T-helper 1 cell treated with Interleukin-12 subunit alpha and Interleukin-12 subunit beta and Interleukin-4 antibody, amounts not matched to agents 30 μg/mL and 1 μg/mL, for 36 hours (primary cell): ENCODE results near the gene GPR158.
"Not testable (repeated sequence)": the region's sequence is repeated elsewhere in the genome, so short reads cannot be mapped to it uniquely, and the experiment has no call there.

Experiments used
- H3K27ac Mint-ChIP-seq: one replicate; pipeline ENCODE4 v1.8.0; 2021; ENCODE audit warnings: mild to moderate bottlenecking, mixed read lengths
- H3K27me3 Mint-ChIP-seq: one replicate; pipeline ENCODE4 v1.8.0; 2021; ENCODE audit warnings: low read depth, mixed read lengths
- H3K36me3 Mint-ChIP-seq: one replicate; pipeline ENCODE4 v1.8.0; 2021; ENCODE audit warnings: low read depth, mixed read lengths
- H3K4me1 Mint-ChIP-seq: one replicate; pipeline ENCODE4 v1.8.0; 2021; ENCODE audit warnings: low read depth, mixed read lengths
- H3K4me3 Mint-ChIP-seq: one replicate; pipeline ENCODE4 v1.8.0; 2021; ENCODE audit warnings: mild to moderate bottlenecking, moderate library complexity, mixed read lengths
- H3K9me3 Mint-ChIP-seq: one replicate; pipeline ENCODE4 v1.8.0; 2021; ENCODE audit warnings: mixed read lengths

The GPR158 gene, protein sequence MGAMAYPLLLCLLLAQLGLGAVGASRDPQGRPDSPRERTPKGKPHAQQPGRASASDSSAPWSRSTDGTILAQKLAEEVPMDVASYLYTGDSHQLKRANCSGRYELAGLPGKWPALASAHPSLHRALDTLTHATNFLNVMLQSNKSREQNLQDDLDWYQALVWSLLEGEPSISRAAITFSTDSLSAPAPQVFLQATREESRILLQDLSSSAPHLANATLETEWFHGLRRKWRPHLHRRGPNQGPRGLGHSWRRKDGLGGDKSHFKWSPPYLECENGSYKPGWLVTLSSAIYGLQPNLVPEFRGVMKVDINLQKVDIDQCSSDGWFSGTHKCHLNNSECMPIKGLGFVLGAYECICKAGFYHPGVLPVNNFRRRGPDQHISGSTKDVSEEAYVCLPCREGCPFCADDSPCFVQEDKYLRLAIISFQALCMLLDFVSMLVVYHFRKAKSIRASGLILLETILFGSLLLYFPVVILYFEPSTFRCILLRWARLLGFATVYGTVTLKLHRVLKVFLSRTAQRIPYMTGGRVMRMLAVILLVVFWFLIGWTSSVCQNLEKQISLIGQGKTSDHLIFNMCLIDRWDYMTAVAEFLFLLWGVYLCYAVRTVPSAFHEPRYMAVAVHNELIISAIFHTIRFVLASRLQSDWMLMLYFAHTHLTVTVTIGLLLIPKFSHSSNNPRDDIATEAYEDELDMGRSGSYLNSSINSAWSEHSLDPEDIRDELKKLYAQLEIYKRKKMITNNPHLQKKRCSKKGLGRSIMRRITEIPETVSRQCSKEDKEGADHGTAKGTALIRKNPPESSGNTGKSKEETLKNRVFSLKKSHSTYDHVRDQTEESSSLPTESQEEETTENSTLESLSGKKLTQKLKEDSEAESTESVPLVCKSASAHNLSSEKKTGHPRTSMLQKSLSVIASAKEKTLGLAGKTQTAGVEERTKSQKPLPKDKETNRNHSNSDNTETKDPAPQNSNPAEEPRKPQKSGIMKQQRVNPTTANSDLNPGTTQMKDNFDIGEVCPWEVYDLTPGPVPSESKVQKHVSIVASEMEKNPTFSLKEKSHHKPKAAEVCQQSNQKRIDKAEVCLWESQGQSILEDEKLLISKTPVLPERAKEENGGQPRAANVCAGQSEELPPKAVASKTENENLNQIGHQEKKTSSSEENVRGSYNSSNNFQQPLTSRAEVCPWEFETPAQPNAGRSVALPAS (N-terminal part only)

DNA sequence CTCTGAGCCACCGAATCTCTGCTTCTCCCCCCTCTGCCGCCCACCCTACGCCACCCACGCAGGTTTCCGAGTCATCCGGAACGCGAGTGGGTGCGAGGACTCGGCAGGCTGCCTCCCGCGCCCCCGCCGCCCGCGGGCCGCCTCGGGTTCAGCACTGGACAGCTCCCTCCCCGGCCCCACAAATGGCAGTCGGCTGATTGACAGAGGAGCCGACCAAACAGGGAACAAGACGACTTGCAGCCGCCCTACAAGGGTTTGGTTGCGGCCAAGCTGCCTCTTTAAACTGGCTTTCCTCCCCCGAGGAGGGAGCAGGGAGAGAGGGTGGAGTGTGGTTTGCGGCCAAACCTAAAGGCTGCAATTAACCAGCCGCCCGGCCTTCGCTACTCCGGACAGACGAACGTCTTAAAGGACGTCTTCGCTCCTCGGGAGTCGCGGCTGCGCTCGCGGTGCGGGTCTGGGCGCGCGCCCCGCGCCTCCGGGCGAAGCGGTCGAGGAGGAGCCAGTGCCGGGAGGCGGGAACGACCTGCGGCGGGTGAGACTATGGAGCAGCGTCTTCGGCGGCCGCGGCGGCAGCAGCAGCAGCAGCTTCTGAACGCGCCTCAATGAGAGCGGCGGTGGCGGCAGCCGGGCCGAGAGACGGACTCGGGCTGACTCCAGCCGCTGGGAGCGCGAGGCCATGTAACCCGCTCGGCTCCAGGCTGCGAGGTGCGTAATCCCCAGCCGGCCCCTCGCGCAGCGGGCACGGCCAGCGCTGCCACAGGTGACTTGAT is at the start of gene GPR158:
GPR158 (plus strand) TSS at position 541 of the 770 bp plus-strand sequence. CDS start 420 bp downstream, outside the sequence.
- no peak within 1 kb of the TSS for H3K4me3 Mint-ChIP-seq
- H3K27me3 Mint-ChIP-seq = peaks cover 40% of the 10 kb centered on the region

DNA sequence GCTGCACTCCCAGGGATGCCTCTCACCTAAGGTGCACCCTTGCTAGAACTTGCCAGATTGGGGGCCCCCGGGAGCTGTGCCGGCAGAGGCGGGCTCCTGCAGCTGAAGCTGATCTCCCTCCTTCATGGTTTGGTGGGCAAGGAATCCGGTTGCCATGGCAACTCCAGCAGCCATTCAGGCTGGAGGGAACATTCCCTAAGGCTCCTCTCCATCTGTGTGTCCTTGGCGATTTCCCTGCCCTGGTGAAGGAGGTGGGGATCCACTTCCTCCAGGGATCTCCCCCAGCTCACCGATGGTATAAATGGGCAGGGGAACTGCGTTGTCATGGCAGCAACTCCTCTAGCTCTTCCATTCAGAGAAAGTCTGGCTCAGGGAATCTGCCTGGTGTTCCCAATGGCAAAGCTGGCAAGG is 49.6 kb upstream of the GPR158 start:
- Mint-ChIP-seq H3K27ac (no peak overlapping the region), H3K9me3 (peaks cover 7% of the 10 kb centered on the region), H3K4me3 (no peak overlapping the region), H3K4me1 (no peaks in the 10 kb centered on the region), H3K27me3 (no peaks in the 10 kb centered on the region), H3K36me3 (no peaks in the 10 kb centered on the region)

More for the DNA sequence above, at the start of gene GPR158:
- H3K4me1 Mint-ChIP-seq = no peaks in the 10 kb centered on the region
- H3K9me3 Mint-ChIP-seq = peaks cover 5% of the 10 kb centered on the region
- no peak within 1 kb of the TSS for H3K27ac Mint-ChIP-seq
- H3K36me3 Mint-ChIP-seq = no peaks in the 10 kb centered on the region

DNA sequence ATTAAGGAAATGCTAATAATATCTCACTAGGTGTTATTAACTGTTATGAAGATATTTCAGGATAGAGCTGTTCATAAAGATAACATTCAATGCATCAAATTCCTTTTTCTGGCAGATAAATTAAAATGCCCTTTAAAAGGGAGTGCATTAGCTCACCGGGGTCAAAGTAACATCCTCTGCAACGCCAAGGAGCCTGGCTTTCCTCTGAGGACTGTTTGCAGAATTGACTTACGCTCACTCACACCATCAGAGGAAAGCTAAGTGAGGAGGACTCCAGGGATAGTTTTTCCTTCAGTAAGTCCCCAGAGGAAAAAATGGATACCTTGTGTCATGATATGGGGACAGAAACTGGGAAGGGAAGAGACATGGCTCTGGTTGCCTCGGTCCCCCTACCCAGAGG is 45.2 kb upstream of the GPR158 start:
- H3K27me3 Mint-ChIP-seq = no peaks in the 10 kb centered on the region
- H3K4me3 Mint-ChIP-seq = no peak overlapping the region
- H3K9me3 Mint-ChIP-seq = peaks cover 4% of the 10 kb centered on the region
- no peak overlapping the region for H3K27ac Mint-ChIP-seq
- H3K4me1 Mint-ChIP-seq = no peaks in the 10 kb centered on the region
- no peaks in the 10 kb centered on the region for H3K36me3 Mint-ChIP-seq

DNA sequence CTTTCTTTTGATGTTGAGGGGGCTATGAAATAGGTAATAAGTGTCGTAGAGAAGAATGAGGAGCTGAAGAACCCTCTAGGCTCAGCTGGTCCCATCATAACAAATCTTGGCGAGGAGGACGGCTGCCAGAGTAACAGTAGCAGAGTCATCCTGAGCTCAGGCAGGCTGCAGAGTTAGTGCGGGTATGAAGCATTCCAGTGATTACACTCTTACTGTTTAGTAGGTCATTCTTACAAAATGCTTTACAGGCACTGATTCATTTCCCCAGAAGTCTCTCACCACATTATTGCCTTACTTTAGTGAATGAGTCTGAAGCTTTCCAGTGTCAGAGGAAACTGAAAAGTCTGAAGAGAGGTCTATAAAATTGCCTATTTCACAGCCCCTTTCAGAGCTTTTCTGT is 43.9 kb upstream of the GPR158 start:
- no peak overlapping the region for H3K27ac Mint-ChIP-seq
- no peaks in the 10 kb centered on the region for H3K4me1 Mint-ChIP-seq

DNA sequence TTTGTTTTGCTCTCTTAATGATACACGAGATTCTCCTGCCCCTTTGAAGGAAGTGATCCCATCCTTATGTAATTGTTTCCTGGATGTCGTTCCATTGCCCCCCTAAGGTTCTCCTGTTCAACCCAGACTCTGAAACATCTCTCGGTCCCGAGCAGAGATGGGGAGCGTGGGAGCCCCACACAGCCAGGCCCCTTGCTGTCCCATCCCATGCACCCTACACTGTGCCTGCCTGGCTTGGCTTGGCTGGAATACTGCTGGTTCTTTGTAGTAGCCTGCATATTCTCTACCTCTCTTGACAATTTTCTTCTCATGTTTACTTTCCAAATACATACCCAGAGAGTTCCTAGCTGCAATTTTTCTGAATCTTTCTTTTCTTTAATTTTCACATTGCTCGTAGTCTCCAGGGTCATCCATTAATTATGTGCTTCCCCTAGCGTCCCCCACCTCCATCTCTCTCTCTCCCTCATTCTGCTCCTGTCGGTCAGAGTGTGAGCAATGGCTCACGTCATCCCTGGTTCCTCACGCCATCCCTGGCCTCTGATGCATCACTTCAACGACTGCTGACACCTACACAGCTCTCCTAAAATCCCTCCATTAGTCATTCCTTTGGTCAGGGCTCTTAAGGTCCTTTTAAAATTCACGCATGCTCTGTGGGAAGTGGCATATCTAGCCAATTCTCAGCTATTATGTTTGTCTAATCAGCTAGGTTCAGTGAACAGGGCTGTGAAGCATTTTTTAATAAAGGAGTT is 32.5 kb upstream of the GPR158 start:
- H3K9me3 Mint-ChIP-seq = no peaks in the 10 kb centered on the region
- H3K27me3 Mint-ChIP-seq = no peaks in the 10 kb centered on the region
- H3K27ac Mint-ChIP-seq = no peak overlapping the region
- no peaks in the 10 kb centered on the region for H3K36me3 Mint-ChIP-seq
- no peak overlapping the region for H3K4me3 Mint-ChIP-seq
- no peaks in the 10 kb centered on the region for H3K4me1 Mint-ChIP-seq

More for the DNA sequence above, 43.9 kb upstream of the GPR158 start:
- Mint-ChIP-seq H3K9me3 (peaks cover 4% of the 10 kb centered on the region), H3K36me3 (no peaks in the 10 kb centered on the region), H3K4me3 (no peak overlapping the region), H3K27me3 (no peaks in the 10 kb centered on the region)

DNA sequence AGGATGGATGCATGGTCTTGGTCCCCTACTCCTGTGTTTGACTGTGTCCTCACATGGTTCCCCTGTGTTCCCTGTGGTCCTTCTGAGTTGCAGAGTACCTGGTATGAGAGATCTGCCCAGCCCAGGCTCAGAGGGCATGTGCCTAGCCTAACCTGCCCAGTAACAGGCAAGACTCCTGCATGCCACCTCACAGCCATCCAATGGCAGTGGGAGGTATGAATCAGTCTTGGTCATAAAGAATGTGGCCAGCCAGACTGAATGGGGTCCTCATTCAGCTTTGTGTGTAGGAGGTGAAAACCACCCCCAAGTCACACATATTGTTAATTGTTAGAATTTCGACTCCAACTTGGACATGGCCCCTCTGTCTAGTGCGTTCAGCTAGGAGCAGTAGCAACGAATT is 17.2 kb upstream of the GPR158 start:
- H3K27me3 Mint-ChIP-seq = no peaks in the 10 kb centered on the region
- no peaks in the 10 kb centered on the region for H3K4me1 Mint-ChIP-seq
- H3K4me3 Mint-ChIP-seq = no peak overlapping the region
- no peak overlapping the region for H3K27ac Mint-ChIP-seq
- H3K36me3 Mint-ChIP-seq = no peaks in the 10 kb centered on the region
- H3K9me3 Mint-ChIP-seq = no peaks in the 10 kb centered on the region

DNA sequence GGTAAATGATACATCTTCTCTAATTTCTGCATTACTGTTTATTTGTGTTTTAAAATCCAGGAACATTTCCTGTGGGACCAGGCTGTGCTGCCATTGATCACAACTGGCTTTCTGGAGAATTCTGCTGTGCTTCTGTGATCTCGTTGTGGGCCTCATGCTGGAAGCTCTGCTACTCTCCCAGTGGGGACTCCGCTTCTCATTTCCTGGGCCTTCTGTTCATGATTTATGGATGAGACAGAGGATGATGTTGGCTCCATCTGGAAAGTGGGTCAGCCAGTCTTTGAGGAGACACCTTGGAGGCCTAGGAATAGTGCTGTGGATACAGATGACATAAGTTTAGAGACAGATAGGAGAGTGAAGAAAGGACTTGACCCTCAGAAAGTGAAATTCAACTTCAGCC is 15.2 kb upstream of the GPR158 start:
- no peak overlapping the region for H3K27ac Mint-ChIP-seq
- no peaks in the 10 kb centered on the region for H3K27me3 Mint-ChIP-seq
- no peaks in the 10 kb centered on the region for H3K4me1 Mint-ChIP-seq
- H3K4me3 Mint-ChIP-seq = no peak overlapping the region
- H3K9me3 Mint-ChIP-seq = peaks cover 3% of the 10 kb centered on the region
- no peaks in the 10 kb centered on the region for H3K36me3 Mint-ChIP-seq

DNA sequence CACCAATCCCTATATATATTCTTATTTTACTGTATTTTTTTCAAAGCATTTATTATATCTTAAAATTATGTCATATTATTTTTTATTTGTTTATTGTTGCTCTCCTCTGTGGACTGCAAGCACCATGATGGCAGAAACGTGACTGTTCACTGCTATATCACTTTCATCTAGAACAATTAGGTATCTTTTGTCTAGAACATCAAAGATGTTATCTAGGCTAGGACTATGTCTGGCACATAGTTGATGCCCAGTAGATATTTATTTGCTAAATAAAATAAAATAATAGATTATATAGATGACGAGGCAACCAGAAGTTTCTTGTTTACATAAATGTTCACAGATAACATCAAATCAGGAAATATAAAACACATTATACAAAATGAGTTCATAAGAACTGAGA is 12.4 kb upstream of the GPR158 start:
- Mint-ChIP-seq H3K27me3 (no peaks in the 10 kb centered on the region), H3K4me1 (no peaks in the 10 kb centered on the region), H3K27ac (no peak overlapping the region), H3K4me3 (no peak overlapping the region), H3K36me3 (no peaks in the 10 kb centered on the region), H3K9me3 (peaks cover 3% of the 10 kb centered on the region)

DNA sequence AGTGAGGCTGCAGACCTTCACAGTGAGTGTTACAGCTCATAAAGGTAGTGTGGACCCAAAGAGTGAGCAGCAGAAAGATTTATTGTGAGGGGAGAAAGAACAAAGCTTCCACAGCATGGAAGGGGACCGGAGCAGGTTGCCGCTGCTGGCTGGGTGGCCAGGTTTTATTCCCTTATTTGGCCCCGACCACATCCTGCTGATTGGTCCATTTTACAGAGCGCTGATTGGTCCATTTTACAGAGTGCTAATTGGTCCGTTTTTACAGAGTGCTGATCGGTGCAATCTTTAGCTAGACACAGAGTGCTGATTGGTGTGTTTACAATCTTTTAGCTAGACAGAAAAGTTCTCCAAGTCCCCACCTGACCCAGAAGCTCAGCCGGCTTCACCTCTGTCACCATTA is 11.3 kb upstream of the GPR158 start:
- not testable (repeated sequence) for H3K4me1 Mint-ChIP-seq, H3K9me3 Mint-ChIP-seq, H3K27ac Mint-ChIP-seq, H3K36me3 Mint-ChIP-seq, H3K27me3 Mint-ChIP-seq, H3K4me3 Mint-ChIP-seq

DNA sequence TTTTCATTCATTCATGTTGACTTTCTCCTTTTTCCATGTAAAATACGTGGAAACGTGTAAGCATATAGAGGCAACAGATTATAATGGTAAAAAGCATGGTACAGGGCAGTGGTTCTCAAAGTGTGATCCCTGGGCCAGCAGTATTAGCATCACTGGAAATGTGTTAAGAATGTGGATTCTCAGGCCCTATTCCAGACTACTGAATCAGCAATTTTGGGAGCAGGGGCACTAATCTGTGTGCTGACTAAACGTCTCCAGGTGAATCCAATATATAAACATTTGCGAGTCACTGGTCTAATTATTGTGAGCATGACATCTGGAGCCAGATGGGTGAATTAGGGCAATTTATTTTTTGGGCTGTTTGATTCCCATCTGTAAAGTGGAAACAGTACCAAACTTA is 5.1 kb upstream of the GPR158 start:
- H3K4me1 Mint-ChIP-seq = no peaks in the 10 kb centered on the region
- H3K36me3 Mint-ChIP-seq = no peaks in the 10 kb centered on the region
- H3K27ac Mint-ChIP-seq = no peak overlapping the region

DNA sequence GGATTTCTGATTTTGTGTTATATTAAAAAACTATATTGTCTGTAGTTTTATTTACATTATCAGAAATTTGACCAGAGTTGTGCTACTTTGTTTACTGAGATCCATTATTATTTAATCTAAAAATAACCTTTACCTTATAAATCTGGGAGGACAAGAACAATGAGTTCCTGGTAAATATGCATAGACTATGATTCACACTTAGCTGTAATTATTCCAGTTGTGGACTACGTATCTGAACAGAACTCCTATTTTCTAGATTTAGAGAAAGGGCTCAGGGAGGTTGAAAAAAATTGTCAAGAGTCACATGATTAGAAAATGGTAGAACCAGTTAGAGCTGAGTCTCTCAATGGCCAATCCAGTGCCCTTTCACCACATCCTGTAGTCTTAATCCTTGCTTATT is 4.2 kb upstream of the GPR158 start:
- Mint-ChIP-seq H3K27ac (no peak overlapping the region), H3K4me1 (no peaks in the 10 kb centered on the region), H3K4me3 (no peak overlapping the region), H3K27me3 (peaks cover 18% of the 10 kb centered on the region), H3K9me3 (peaks cover 5% of the 10 kb centered on the region), H3K36me3 (no peaks in the 10 kb centered on the region)

More for the DNA sequence above, 5.1 kb upstream of the GPR158 start:
- Mint-ChIP-seq H3K27me3 (peaks cover 15% of the 10 kb centered on the region), H3K9me3 (peaks cover 5% of the 10 kb centered on the region), H3K4me3 (no peak overlapping the region)

DNA sequence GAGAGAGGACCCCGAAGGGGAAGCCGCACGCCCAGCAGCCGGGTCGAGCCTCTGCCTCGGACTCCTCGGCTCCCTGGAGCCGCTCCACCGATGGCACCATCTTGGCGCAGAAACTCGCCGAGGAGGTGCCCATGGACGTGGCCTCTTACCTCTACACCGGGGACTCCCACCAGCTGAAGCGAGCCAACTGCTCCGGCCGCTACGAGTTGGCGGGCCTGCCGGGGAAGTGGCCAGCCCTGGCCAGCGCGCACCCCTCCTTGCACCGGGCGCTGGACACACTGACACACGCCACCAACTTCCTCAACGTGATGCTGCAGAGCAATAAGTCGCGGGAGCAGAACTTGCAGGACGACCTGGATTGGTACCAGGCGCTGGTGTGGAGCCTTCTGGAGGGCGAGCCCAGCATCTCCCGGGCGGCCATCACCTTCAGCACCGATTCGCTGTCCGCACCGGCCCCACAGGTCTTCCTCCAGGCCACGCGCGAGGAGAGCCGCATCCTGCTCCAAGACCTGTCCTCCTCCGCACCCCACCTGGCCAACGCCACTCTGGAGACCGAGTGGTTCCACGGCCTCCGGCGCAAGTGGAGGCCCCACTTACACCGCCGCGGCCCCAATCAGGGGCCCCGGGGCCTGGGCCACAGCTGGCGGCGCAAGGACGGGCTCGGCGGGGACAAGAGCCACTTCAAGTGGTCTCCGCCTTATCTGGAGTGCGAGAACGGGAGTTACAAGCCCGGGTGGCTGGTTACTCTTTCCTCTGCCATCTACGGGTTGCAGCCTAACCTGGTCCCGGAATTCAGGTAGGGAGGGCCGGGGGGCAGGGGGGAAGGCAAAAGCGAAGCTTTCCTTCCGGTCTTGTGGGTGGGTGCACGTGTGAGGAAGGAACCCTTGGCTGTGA is 973 bp downstream of the GPR158 start:
- Mint-ChIP-seq H3K27me3 (peaks cover 40% of the 10 kb centered on the region), H3K36me3 (no peaks in the 10 kb centered on the region), H3K27ac (no peak overlapping the region), H3K4me1 (no peaks in the 10 kb centered on the region), H3K4me3 (no peak overlapping the region), H3K9me3 (peaks cover 5% of the 10 kb centered on the region)
